ENCODE data around the gene INTS15.
"Not testable (repeated sequence)": the region's sequence is repeated elsewhere in the genome, so short reads cannot be mapped to it uniquely, and the experiment has no call there.

The INTS15 gene

GRCh38 chr7:6577369-6578113 lies 12.3 kb upstream of the INTS15 start, which contains the start of gene ZDHHC4:
ZDHHC4 (plus strand) TSS chr7:6577454; CDS start chr7:6580562, 3,108 bp downstream.
- DNase-seq = peak; percentile 91

DNA sequence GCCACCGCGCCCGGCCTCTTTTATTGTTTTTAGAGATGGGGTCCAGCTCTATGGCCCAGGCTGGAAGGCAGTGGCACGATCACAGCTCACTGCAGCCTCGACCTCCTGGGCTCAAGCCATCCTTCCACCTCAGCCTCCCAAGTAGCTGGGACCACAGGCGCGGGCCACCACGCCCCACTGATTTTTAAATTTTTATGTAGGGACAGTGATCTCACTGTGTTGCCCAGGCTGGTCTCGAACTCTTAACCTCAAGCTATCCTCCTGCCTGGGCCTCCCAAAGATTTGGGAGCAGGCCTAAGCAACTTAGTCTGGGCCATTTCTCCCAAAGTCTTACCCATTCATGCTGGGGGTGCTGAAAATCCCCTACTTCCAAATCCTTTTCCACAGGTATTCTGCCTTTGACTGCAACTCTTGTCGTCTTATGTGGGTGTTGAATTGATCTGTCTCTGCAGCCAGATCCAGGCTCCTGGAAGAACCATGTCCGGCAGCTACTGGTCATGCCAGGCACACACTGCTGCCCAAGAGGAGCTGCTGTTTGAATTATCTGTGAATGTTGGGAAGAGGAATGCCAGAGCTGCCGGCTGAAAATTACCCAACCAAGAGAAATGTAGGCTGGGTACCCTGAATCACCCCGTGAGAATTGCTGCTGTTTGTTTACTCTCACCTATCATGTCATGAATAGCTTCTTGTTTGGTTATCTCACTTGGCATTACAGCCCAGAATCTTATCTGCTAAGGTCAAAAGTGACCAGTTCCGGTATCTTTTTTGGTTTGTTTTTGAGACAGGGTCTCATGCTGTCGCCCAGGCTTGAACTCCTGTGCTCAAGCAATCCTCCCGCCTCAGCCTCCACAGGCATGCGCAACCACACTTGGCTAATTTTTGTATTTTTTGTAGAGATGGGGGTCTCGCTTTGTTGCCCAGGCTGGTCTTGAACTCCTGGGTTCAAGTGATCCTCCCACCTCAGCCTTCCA lies 11.4 kb upstream of the INTS15 start:
- DNase-seq = no peak

DNA sequence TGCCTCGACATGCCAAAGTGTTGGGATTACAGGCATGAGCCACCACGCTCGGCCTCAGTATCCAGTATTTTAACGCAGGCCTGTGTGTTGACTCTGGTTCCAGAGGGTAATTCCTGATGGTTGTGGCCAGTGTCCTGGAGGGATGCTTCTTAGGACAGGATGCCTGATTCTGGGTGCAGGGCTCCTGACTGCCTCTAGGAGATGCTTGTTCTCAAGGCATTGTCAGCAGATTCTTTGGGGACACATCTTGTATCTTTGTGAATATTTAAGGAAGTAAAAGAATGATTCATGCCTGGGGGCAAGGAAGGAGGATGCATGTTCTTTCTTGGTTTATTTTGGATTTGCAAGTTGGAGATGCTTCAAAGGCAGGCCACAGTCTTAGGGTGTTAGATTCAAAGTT lies 10.4 kb upstream of the INTS15 start:
- no peak for DNase-seq

- DNase-seq = not testable (repeated sequence)
These were observed 3.9 kb upstream of the INTS15 start for GRCh38 chr7:6585746-6586432.

DNA sequence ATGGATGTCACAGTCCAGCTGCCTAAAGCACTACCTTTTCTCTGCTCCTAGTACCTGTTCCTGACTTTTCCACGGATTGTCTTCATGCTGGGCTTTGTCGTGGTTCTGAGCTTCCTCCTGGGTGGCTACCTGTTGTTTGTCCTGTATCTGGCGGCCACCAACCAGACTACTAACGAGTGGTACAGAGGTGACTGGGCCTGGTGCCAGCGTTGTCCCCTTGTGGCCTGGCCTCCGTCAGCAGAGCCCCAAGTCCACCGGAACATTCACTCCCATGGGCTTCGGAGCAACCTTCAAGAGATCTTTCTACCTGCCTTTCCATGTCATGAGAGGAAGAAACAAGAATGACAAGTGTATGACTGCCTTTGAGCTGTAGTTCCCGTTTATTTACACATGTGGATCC lies 1.3 kb upstream of the INTS15 start:
- no peak for DNase-seq

DNA sequence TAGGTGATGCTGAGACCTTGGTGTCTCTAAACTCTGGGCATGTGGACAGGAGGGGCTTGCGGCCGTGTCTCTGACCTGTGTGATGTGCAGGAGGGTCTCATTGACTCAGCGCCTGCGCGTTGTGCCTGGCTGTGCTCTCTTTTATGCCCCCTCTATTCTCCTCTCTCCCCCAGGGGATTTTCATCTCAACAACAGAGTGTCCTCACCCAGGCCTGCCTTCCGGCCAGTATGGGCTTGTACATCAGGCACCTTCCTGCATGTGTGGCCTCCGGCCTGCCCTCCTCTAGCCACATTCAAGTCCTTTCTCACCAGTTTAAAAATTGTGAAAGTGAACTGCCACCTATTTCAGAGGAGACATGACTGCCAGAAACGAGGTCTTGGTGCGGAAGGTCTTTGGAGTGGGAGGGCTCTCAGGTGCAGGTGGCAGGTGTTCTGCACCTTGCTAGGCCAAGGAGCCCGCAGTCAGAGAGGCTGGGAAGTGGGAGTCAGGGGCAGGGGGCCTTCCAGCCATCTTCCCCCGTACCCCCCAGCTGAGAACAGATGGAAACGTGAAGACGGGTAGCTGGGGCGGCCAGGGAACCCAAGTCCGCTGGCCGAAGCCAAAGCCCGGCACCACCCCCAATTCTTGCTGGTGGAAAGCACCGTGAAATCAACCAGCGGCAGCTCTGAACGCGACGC lies 531 bp upstream of the INTS15 start:
- no peak for DNase-seq

- DNase-seq = no peak
These were observed 857 bp downstream of the INTS15 start for GRCh38 chr7:6590645-6591110.

GRCh38 chr7:6600093-6600492 lies 10.3 kb downstream of the INTS15 start:
- no peak for DNase-seq

- no peak for DNase-seq
These were observed 14.6 kb downstream of the INTS15 start for GRCh38 chr7:6604458-6604857.

DNA sequence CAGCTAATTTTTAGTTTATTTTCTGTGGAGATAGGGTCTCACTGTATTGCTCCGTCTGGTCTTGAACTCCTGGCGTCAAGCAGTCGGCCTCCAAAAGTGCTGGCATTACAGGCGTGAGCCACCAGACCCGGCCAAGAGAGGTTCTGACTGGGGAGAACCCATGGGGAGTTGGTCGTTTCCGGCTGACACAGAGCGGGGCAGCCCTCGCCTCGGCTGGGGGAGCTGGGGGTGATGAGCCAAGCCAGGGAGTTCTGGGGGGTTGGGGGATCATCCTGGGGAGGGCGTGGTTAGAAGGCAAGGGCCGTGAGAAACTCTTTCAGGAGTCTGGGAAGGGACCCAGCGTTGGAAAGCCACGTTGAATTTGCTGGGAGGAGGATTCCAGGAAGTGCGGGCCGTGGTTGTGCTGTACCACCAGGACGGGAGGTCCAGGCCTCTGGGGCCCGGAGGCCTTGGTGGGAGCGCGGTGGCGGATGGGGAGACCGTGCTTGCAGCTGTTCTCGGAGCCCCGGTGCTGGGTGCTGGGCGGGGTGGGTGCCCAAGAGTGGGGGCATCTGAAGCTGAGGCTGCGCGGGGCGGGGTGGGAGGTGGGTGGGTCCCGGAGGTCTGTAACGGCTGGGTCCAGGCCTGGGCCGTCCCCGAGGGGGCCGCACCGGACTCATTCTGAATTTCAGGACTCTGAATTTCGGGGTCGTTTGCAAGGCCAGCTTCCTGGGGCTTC lies 17.2 kb downstream of the INTS15 start:
- DNase-seq = no peak

DNA sequence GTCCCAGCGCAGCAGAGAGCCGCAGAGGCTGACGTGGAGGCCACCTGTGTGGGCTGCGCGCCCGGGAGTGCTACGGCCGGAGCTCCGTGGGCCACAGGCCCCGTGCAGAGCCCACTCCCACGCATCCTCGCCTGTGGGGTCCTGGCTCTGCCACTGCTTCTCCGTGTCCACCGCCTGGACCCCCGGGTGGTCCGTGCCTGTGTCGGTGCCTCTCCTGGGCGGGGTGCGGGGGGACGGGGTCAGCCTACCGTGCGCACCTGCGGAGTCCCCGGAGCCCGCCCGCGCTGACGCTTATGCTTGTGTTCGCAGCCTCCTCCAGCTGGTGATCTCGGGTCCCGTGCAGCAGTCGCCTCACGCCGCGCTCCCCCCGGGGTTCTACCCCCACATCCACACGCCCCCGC lies 17.8 kb downstream of the INTS15 start:
- no peak for DNase-seq

GRCh38 chr7:6608081-6608480 lies 18.3 kb downstream of the INTS15 start:
- no peak for DNase-seq

- DNase-seq = no peak
These were observed 19.0 kb downstream of the INTS15 start for GRCh38 chr7:6608794-6609193.

DNA sequence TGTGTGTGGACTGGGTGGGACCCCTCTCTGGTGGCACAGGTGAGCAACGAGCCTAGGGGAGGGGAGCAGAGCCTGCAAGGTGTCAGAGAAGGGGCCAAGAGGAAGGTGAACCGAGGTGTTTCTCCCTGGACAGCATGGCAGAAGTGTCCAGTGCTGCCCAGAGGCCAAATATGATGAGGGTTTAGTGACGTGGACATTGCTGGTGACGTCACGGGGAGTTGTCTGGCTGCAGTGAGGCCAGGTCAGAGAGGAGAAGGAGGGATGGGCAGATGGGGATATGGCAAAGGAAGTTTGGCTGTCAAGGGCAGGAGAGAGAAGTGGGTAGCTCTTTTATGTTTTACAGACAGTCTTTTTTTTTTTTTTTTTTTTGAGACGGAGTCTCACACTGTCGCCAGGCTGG lies 23.0 kb downstream of the INTS15 start:
- no peak for DNase-seq

- no peak for DNase-seq
These were observed 23.9 kb downstream of the INTS15 start for GRCh38 chr7:6613706-6614105.

- DNase-seq = no peak
These were observed 25.3 kb downstream of the INTS15 start, which contains the start of gene ZNF853 for GRCh38 chr7:6614953-6615722. ZNF853 (plus strand) TSS chr7:6615610; CDS start chr7:6616175, 565 bp downstream.

DNA sequence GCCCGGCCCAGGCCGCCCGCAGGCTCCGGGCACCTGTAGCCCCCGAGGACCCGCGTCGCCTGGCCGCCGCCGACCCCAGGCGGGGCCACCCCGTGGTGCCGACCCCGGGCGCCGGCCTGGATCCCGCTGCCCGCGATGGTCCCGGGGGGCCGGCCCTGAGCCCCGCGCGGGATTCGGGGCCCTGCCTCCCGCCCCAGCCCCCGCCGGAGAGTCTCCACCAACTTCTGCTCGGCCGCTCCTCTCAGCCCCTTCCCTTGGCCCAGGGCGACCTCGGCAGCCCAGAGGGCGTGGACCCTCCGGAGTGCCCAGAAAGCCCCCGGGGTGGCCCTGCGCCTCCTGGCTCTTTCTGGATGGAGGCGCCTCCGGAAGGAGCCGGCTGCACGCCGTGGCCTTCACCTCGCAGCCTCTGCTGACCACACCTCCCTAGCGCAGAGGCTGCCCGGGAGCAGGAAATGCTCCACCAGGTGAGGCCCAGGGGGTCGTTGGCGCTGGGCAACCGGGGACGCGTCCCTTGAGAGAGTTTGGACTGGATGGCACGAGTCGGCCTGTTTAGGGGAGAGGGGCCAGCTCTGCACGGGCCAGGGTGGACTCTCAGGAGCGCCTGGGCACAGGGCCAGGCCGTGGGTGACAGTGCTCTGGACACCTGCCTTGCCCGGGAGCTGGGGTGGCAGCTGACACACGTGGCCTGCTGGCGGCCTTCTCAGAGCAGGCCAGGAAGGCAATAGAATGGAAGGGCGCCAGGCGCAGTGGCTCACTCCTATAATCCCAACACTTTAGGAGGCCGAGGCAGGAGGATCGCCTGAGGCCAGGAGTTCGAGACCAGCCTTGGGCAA lies 26.1 kb downstream of the INTS15 start:
- no peak for DNase-seq

GRCh38 chr7:6616854-6617643 lies 27.2 kb downstream of the INTS15 start:
- DNase-seq = no peak

DNA sequence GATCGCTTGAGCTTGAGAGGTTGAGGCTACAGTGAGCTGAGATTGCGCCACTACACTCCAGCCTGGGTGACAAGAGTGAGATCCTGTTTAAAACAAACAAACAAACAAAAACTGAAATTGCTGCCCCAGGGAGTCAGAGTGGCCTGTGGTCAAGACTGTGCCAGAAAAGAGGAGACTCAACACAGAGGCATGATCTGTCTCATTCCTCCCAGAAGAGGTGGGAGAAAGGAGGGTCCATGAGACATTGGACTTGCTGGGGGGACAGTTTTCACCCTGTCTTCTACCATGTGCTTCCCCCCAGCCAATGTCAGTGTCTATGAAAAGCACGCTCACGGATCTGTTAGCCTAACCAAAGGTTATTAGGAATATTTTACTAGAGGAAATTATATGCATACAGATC lies 28.8 kb downstream of the INTS15 start:
- DNase-seq = no peak

All from fibroblast of skin of scalp (primary cell).